GM23338 (cell line): ENCODE measurements around the gene RGS7. TPM values are rescaled to one million over a fixed set of nuclear protein-coding genes. Genes with fewer than 3 reads are reported as not detected.

Experiments used
- ATAC-seq: fragments of 200-7000 bp; cut with Tn5 transposase; 3 replicates; pipeline ENCODE4 v1.9.1; 2020
- DNase-seq: peaks from one replicate; pipeline ENCODE4 v3.0.0-alpha.2; 2015; ENCODE audit warnings: low spot score
- H2AFZ ChIP-seq: fragments of 200-600 bp; sonication (generic); 2 replicates; pipeline ENCODE4 v1.8.0; 2016; ENCODE audit warnings: antibody characterized with exemption, mild to moderate bottlenecking, moderate library complexity
- H3F3A ChIP-seq: fragments of 200-600 bp; sonication (generic); replicated peaks from 2 replicates; pipeline ENCODE4 v1.8.0; 2017; ENCODE audit warnings: antibody characterized with exemption, mixed run types, low read depth
- H3K27ac ChIP-seq: fragments of 200-600 bp; sonication (generic); 2 replicates; pipeline ENCODE4 v1.6.1; 2016; ENCODE audit warnings: low read depth
- H3K27me3 ChIP-seq: fragments of 200-600 bp; sonication (generic); 2 replicates; pipeline ENCODE4 v1.8.0; 2016; ENCODE audit warnings: mild to moderate bottlenecking, mixed run types, moderate library complexity; ENCODE audit not compliant: insufficient read depth
- H3K36me3 ChIP-seq: fragments of 200-600 bp; sonication (generic); 2 replicates; pipeline ENCODE4 v1.8.0; 2016; ENCODE audit warnings: mild to moderate bottlenecking; ENCODE audit not compliant: insufficient read depth
- H3K4me1 ChIP-seq: fragments of 200-600 bp; sonication (generic); 2 replicates; pipeline ENCODE4 v1.8.0; 2016; ENCODE audit warnings: mild to moderate bottlenecking, moderate library complexity; ENCODE audit not compliant: insufficient read depth
- H3K4me2 ChIP-seq: fragments of 200-600 bp; sonication (generic); 2 replicates; pipeline ENCODE4 v1.7.1; 2017; ENCODE audit warnings: mixed run types
- H3K4me3 ChIP-seq: fragments of 200-600 bp; sonication (generic); 2 replicates; pipeline ENCODE4 v1.6.1; 2016; ENCODE audit warnings: mixed run types
- H3K79me2 ChIP-seq: fragments of 200-600 bp; sonication (generic); replicated peaks from 2 replicates; pipeline ENCODE4 v1.8.0; 2017; ENCODE audit warnings: mild to moderate bottlenecking; ENCODE audit not compliant: insufficient read depth
- H3K9me2 ChIP-seq: fragments of 200-600 bp; sonication (generic); 2 replicates; pipeline ENCODE4 v1.8.0; 2017; ENCODE audit not compliant: insufficient read depth
- H4K20me1 ChIP-seq: fragments of 200-600 bp; sonication (generic); replicated peaks from 2 replicates; pipeline ENCODE4 v1.8.0; 2017; ENCODE audit warnings: mild to moderate bottlenecking; ENCODE audit not compliant: insufficient read depth
- H3K27ac Mint-ChIP-seq: 2 replicates; pipeline ENCODE4 v1.8.0; 2020; ENCODE audit warnings: inconsistent platforms, mild to moderate bottlenecking, moderate library complexity, mixed read lengths
- H3K27me3 Mint-ChIP-seq: 3 replicates; pipeline ENCODE4 v1.8.0; 2022; ENCODE audit warnings: low read depth, mild to moderate bottlenecking, moderate library complexity, mixed read lengths, inconsistent platforms; ENCODE audit not compliant: insufficient read depth, poor library complexity
- H3K36me3 Mint-ChIP-seq: 3 replicates; pipeline ENCODE4 v1.8.0; 2021; ENCODE audit warnings: low read depth, mild to moderate bottlenecking, inconsistent platforms, moderate library complexity, mixed read lengths
- H3K4me1 Mint-ChIP-seq: 3 replicates; pipeline ENCODE4 v1.8.0; 2020; ENCODE audit warnings: mild to moderate bottlenecking, inconsistent platforms, mixed read lengths
- H3K4me3 Mint-ChIP-seq: 3 replicates; pipeline ENCODE4 v1.8.0; 2021; ENCODE audit warnings: moderate library complexity, mild to moderate bottlenecking, inconsistent platforms, mixed read lengths
- H3K9me3 Mint-ChIP-seq: 3 replicates; pipeline ENCODE4 v1.8.0; 2020; ENCODE audit warnings: moderate library complexity, mild to moderate bottlenecking, inconsistent platforms, mixed read lengths
- CREB1 ChIP-seq: fragments of 250-450 bp; sonication (Bioruptor Pico); IDR thresholded peaks from 2 replicates; pipeline ENCODE4 v1.5.0; 2020; ENCODE audit warnings: low read depth, mild to moderate bottlenecking, moderate library complexity
- EZH2 ChIP-seq: fragments of 200-600 bp; sonication (generic); IDR thresholded peaks from one replicate; pipeline ENCODE4 v1.8.0; 2017; ENCODE audit warnings: antibody characterized with exemption, mild to moderate bottlenecking, low read depth; ENCODE audit not compliant: unreplicated experiment
- EZH2phosphoT487 ChIP-seq: fragments of 200-600 bp; sonication (generic); IDR thresholded peaks from one replicate; pipeline ENCODE4 v1.8.1; 2018; ENCODE audit warnings: antibody characterized with exemption; ENCODE audit not compliant: unreplicated experiment
- JUNB ChIP-seq: IDR thresholded peaks from one replicate; pipeline ENCODE4 v1.6.1; 2016; ENCODE audit warnings: antibody characterized with exemption; ENCODE audit not compliant: unreplicated experiment
- NANOG ChIP-seq: IDR thresholded peaks from 2 replicates; pipeline ENCODE4 v1.6.1; 2016; ENCODE audit warnings: antibody characterized with exemption, borderline replicate concordance
- POLR2AphosphoS5 ChIP-seq: IDR thresholded peaks from 2 replicates; pipeline ENCODE4 v1.6.1; 2016; ENCODE audit warnings: antibody characterized with exemption, low read depth
- STAT1 ChIP-seq: IDR thresholded peaks from one replicate; pipeline ENCODE4 v1.6.1; 2016; ENCODE audit warnings: antibody characterized with exemption; ENCODE audit not compliant: unreplicated experiment
- ZNF114 ChIP-seq: fragments of 250-450 bp; sonication (Bioruptor Pico); IDR thresholded peaks from 2 replicates; pipeline ENCODE4 v1.5.0; 2020; ENCODE audit warnings: mild to moderate bottlenecking, moderate library complexity
- ZNF331 ChIP-seq: fragments of 250-450 bp; sonication (Bioruptor Pico); IDR thresholded peaks from 2 replicates; pipeline ENCODE4 v1.5.0; 2020; ENCODE audit warnings: low read depth, mild to moderate bottlenecking, moderate library complexity
- polyA plus RNA-seq: library from polyadenylated mRNA; unstranded; fragments of >200 nt; fragmentation: Nextera tagmentation; extraction: Ambion mirVana; gene quantifications from 2 replicates; pipeline ENCODE4 v1.2.1, GENCODE V29; 2016
- total RNA-seq: library from RNA; depleted of rRNA; stranded (reverse); fragments of >200 nt; shearing (Covaris generic); gene quantifications from 2 replicates; pipeline ENCODE4 v1.2.3, GENCODE V29; 2014
- TF ChIP-seq, protein P1 (sequence below): fragments of 250-450 bp; sonication (Bioruptor Pico); IDR thresholded peaks from 2 replicates; pipeline ENCODE4 v1.5.0; 2020; ENCODE audit warnings: mild to moderate bottlenecking, moderate library complexity
- TF ChIP-seq, protein P2 (sequence below): IDR thresholded peaks from one replicate; pipeline ENCODE4 v1.6.1; 2018; ENCODE audit warnings: antibody characterized with exemption; ENCODE audit not compliant: unreplicated experiment
- TF ChIP-seq, protein P3 (sequence below): IDR thresholded peaks from 2 replicates; pipeline ENCODE4 v1.6.1; 2016; ENCODE audit warnings: antibody characterized with exemption
- TF ChIP-seq, protein P4 (sequence below), 2 experiments: fragments of 200-600 bp in 1 of 2; sonication (generic) in 1 of 2; conservative IDR thresholded peaks; 2 replicates each; pipeline versions ENCODE4 v1.5.1 to v1.6.1; 2016 to 2017; ENCODE audit warnings: antibody characterized with exemption in 2 of 2, low read depth in 2 of 2, mild to moderate bottlenecking in 2 of 2, moderate library complexity in 1 of 2

RGS7 gene
- total and polyA plus RNA-seq, 2 experiments from 2014 or later, result 2.0 to 2.2 TPM

DNA sequence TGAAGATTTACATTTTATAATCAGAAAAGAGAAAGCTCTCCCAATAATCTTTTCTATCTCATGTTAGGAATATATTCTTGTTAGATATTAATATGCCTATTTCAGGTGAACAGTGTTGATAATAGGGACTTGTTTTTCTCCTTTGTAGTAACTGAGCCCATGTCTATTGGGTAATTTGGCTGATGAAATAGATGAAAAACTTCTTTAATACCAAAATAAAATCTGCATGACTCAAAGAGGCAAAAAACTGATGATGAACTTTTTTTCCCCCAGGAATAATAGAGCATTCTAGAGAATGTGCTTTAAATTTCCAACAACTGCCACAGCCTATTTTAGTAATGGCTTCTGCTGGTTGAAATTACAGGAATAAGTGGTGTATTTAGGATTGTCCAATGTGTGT, 566.1 kb downstream of the RGS7 start:
- H2AFZ ChIP-seq, result no peak overlapping the region
- no peaks in the 10 kb centered on the region for H3K4me1 ChIP-seq
- no peaks in the 10 kb centered on the region for H3K36me3 ChIP-seq
- no peak overlapping the region for H3K4me2 ChIP-seq
- H3K27me3 Mint-ChIP-seq, result no peaks in the 10 kb centered on the region
- no peaks in the 10 kb centered on the region for H3K9me2 ChIP-seq
- no peaks in the 10 kb centered on the region for H3K79me2 ChIP-seq
- H3K4me1 Mint-ChIP-seq, result no peaks in the 10 kb centered on the region
- 0 out of 3 replicates have a peak, but pooled peaks cover 13% of the 10 kb centered on the region for H3K9me3 Mint-ChIP-seq
- no peaks in the 10 kb centered on the region for H3K27me3 ChIP-seq
- no peaks in the 10 kb centered on the region for H4K20me1 ChIP-seq
- no peak overlapping the region for H3K27ac ChIP-seq
- no peak overlapping the region for H3K4me3 ChIP-seq
- H3F3A ChIP-seq, result no peaks in the 10 kb centered on the region
- ATAC-seq, result no peak
- no peaks in the 10 kb centered on the region; the same call in 2 of the 3 replicates for H3K36me3 Mint-ChIP-seq
- no peak for DNase-seq
- H3K4me3 Mint-ChIP-seq, result no peak overlapping the region
- TF ChIP-seq NANOG (no peak), EZH2phosphoT487 (no peak), STAT1 (no peak), ZNF114 (CRISPR knock-in tag) (no peak), EZH2 (no peak), CREB1 (CRISPR knock-in tag) (no peak), JUNB (no peak), POLR2AphosphoS5 (no peak), ZNF331 (CRISPR knock-in tag) (no peak)
- TF ChIP-seq, protein P1, sequence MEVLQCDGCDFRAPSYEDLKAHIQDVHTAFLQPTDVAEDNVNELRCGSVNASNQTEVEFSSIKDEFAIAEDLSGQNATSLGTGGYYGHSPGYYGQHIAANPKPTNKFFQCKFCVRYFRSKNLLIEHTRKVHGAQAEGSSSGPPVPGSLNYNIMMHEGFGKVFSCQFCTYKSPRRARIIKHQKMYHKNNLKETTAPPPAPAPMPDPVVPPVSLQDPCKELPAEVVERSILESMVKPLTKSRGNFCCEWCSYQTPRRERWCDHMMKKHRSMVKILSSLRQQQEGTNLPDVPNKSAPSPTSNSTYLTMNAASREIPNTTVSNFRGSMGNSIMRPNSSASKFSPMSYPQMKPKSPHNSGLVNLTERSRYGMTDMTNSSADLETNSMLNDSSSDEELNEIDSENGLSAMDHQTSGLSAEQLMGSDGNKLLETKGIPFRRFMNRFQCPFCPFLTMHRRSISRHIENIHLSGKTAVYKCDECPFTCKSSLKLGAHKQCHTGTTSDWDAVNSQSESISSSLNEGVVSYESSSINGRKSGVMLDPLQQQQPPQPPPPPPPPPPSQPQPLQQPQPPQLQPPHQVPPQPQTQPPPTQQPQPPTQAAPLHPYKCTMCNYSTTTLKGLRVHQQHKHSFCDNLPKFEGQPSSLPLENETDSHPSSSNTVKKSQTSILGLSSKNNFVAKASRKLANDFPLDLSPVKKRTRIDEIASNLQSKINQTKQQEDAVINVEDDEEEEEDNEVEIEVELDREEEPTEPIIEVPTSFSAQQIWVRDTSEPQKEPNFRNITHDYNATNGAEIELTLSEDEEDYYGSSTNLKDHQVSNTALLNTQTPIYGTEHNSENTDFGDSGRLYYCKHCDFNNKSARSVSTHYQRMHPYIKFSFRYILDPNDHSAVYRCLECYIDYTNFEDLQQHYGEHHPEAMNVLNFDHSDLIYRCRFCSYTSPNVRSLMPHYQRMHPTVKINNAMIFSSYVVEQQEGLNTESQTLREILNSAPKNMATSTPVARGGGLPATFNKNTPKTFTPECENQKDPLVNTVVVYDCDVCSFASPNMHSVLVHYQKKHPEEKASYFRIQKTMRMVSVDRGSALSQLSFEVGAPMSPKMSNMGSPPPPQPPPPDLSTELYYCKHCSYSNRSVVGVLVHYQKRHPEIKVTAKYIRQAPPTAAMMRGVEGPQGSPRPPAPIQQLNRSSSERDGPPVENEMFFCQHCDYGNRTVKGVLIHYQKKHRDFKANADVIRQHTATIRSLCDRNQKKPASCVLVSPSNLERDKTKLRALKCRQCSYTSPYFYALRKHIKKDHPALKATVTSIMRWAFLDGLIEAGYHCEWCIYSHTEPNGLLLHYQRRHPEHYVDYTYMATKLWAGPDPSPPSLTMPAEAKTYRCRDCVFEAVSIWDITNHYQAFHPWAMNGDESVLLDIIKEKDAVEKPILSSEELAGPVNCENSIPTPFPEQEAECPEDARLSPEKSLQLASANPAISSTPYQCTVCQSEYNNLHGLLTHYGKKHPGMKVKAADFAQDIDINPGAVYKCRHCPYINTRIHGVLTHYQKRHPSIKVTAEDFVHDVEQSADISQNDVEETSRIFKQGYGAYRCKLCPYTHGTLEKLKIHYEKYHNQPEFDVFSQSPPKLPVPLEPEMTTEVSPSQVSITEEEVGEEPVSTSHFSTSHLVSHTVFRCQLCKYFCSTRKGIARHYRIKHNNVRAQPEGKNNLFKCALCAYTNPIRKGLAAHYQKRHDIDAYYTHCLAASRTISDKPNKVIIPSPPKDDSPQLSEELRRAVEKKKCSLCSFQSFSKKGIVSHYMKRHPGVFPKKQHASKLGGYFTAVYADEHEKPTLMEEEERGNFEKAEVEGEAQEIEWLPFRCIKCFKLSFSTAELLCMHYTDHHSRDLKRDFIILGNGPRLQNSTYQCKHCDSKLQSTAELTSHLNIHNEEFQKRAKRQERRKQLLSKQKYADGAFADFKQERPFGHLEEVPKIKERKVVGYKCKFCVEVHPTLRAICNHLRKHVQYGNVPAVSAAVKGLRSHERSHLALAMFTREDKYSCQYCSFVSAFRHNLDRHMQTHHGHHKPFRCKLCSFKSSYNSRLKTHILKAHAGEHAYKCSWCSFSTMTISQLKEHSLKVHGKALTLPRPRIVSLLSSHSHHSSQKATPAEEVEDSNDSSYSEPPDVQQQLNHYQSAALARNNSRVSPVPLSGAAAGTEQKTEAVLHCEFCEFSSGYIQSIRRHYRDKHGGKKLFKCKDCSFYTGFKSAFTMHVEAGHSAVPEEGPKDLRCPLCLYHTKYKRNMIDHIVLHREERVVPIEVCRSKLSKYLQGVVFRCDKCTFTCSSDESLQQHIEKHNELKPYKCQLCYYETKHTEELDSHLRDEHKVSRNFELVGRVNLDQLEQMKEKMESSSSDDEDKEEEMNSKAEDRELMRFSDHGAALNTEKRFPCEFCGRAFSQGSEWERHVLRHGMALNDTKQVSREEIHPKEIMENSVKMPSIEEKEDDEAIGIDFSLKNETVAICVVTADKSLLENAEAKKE (CRISPR knock-in tag), result no peak
- TF ChIP-seq, protein P2, sequence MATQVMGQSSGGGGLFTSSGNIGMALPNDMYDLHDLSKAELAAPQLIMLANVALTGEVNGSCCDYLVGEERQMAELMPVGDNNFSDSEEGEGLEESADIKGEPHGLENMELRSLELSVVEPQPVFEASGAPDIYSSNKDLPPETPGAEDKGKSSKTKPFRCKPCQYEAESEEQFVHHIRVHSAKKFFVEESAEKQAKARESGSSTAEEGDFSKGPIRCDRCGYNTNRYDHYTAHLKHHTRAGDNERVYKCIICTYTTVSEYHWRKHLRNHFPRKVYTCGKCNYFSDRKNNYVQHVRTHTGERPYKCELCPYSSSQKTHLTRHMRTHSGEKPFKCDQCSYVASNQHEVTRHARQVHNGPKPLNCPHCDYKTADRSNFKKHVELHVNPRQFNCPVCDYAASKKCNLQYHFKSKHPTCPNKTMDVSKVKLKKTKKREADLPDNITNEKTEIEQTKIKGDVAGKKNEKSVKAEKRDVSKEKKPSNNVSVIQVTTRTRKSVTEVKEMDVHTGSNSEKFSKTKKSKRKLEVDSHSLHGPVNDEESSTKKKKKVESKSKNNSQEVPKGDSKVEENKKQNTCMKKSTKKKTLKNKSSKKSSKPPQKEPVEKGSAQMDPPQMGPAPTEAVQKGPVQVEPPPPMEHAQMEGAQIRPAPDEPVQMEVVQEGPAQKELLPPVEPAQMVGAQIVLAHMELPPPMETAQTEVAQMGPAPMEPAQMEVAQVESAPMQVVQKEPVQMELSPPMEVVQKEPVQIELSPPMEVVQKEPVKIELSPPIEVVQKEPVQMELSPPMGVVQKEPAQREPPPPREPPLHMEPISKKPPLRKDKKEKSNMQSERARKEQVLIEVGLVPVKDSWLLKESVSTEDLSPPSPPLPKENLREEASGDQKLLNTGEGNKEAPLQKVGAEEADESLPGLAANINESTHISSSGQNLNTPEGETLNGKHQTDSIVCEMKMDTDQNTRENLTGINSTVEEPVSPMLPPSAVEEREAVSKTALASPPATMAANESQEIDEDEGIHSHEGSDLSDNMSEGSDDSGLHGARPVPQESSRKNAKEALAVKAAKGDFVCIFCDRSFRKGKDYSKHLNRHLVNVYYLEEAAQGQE, result no peak
- TF ChIP-seq, protein P3, sequence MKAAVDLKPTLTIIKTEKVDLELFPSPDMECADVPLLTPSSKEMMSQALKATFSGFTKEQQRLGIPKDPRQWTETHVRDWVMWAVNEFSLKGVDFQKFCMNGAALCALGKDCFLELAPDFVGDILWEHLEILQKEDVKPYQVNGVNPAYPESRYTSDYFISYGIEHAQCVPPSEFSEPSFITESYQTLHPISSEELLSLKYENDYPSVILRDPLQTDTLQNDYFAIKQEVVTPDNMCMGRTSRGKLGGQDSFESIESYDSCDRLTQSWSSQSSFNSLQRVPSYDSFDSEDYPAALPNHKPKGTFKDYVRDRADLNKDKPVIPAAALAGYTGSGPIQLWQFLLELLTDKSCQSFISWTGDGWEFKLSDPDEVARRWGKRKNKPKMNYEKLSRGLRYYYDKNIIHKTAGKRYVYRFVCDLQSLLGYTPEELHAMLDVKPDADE, result no peak
- TF ChIP-seq, protein P4, sequence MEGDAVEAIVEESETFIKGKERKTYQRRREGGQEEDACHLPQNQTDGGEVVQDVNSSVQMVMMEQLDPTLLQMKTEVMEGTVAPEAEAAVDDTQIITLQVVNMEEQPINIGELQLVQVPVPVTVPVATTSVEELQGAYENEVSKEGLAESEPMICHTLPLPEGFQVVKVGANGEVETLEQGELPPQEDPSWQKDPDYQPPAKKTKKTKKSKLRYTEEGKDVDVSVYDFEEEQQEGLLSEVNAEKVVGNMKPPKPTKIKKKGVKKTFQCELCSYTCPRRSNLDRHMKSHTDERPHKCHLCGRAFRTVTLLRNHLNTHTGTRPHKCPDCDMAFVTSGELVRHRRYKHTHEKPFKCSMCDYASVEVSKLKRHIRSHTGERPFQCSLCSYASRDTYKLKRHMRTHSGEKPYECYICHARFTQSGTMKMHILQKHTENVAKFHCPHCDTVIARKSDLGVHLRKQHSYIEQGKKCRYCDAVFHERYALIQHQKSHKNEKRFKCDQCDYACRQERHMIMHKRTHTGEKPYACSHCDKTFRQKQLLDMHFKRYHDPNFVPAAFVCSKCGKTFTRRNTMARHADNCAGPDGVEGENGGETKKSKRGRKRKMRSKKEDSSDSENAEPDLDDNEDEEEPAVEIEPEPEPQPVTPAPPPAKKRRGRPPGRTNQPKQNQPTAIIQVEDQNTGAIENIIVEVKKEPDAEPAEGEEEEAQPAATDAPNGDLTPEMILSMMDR (conservative IDR thresholded peaks at IDR 0.05; ENCODE audit: low read depth in 2 of 2), result no peak
- no peak overlapping the region for H3K27ac Mint-ChIP-seq
